NCI-H2196 treated with DMSO at 0.1 percent for 48 hours (cell line): ENCODE results near the gene CPTP.

ENCODE experiments used
- DNase-seq: peaks from one replicate; lab custom pipeline; 2025; ENCODE audit not compliant: unreplicated experiment; lab: John Stamatoyannopoulos, UW

The CPTP gene

DNA sequence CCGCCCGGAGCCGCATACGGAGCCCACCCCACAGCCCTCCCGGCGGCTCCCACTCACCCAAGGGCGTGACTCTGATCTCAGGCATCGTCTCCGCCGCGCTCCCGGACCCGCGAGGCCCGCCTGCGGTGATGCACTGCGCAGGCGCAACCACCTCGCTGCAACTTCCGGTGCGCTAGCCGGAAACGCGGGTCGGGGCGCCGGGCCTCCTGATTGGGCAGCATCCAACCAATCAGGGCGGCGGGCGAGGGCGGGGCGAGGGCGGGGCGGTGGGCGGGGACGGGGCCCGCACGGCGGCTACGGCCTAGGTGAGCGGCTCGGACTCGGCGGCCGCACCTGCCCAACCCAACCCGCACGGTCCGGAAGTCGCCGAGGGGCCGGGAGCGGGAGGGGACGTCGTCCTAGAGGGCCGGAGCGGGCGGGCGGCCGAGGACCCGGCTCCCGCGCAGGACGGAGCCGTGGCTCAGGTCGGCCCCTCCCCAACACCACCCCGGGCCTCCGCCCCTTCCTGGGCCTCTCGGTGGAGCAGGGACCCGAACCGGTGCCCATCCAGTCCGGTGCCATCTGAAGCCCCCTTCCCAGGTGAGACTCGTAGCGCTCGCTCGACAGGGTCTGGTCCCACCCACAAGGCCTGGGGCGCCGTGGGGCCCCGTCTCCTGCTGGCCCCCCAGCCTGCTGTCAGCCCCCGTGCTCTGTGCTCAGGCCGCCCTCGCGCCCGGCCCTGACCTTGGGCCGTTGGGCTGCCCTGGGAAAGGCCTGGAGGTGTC is at the start of gene CPTP, which contains the start of gene INTS11:
Gene CPTP (plus strand): TSS at position 279 of the 764 bp plus-strand sequence. CDS start 2,109 bp downstream, outside the sequence.
Gene INTS11 (minus strand): TSS at position 137 of the 764 bp plus-strand sequence. CDS start 52 bp downstream, at position 85.
- peak; percentile 86 for DNase-seq

DNA sequence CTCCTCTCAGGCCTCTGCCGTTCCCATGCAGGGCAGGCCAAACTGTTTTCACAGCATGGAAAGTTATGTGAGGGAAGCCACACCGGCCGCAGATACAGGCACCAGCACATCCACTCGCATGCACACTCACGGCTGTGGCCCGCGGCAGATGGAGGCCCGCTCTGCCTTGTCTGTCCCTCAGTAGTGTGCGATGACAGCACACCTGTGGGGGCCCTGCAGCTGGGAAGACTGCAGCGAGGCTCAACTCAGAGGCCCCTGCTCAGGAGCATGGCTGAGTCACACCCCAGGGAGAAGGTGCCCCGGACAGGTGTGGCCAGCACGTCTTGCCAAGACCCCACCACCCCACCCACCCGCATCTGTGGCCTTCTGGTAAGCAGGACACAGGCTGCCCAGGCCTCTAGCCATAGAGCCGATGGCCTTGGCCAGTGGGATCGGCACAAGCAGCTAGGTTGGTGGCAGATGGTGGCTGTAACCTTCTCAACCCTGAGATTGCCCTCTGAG is 49.6 kb upstream of the CPTP start:
- no peak for DNase-seq

DNA sequence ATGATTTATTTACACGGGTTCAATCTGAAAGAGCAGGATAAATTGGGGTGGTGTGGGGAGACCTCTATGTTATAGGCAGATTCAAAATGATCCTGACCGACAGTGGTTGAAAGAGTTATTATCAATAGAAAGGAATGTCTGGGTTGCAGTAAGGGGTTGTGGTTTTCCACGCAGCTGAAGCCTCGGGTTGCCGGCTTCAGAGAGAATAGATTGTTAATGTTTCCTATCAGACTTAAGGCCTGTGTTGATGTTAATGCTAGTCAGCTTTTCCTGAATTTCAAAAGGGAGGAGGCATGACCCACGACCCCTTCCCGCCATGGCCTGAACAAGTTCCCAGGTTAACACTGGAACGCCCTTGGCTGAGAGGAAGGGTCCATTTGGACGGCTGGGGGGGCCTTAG is 48.8 kb upstream of the CPTP start:
- DNase-seq: no peak

DNA sequence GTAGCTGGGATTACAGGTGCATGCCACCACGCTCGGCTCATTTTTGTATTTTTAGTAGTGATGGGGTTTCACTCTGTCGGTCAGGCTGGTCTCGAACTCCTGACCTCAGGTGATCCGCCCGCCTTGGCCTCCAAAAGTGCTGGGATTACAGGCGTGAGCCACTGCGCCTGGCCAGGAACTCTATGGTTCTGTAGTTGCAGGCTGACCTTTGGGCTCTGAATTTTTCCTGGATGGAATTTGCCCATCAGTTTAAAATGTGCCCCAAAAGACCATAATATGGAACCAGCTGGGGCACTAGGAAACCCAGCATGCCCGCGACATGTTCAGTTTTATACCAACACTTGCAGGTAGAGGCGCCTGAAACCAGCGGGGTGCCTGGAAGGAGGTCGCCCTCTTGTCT is 46.0 kb upstream of the CPTP start:
- DNase-seq: no peak

DNA sequence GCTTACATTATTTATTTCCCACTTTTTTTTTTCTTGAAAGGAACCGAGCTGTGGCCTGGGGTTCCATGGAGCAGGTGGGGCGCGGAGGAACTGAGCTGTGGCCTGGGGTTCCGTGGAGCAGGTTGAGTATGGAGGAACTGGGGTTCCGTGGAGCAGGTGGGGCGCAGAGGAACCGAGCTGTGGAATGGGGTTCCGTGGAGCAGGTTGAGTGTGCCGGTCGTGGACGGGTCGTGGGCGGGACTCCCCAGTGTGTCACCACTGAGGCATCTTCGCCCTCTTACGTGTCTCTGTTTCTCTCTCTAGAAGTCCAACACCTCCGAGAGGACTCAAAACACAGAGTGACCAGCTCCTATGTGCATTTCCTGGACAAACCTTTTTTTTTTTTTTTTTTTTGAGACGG is 45.6 kb upstream of the CPTP start:
- no peak for DNase-seq

DNA sequence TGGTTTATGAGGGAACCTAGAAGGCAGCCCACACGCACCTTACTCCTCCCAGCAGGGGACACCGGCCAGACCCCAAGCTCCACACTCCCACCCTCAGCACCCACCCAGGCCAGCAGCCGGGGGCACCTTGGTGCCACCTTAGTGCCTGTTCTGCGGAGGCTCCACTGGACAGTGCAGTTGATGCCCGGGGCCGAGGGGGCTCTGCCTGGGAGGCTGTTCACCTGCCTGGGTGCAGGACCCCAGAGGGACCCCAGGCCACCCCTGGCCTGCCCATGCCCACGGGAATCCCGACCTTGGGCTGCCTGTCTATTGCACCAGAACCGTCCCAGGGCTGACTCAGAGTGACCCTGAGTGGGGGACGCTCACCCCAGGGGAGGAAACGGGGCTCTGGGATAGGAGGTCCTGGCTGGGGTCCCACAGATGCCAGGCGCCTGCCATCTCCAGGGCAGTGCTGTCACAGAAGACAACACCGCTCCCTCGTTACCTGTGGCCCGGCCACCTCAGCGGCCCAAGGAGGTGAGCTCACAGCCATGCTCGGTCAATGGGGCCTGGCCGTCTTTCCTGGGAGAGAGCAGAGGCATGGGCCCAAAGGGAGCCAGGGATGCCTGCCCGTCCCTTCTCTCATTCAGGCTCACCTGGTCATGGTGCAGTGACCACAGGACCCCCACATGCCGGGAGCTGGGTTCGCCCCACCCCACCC is 43.7 kb upstream of the CPTP start:
- no peak for DNase-seq

DNA sequence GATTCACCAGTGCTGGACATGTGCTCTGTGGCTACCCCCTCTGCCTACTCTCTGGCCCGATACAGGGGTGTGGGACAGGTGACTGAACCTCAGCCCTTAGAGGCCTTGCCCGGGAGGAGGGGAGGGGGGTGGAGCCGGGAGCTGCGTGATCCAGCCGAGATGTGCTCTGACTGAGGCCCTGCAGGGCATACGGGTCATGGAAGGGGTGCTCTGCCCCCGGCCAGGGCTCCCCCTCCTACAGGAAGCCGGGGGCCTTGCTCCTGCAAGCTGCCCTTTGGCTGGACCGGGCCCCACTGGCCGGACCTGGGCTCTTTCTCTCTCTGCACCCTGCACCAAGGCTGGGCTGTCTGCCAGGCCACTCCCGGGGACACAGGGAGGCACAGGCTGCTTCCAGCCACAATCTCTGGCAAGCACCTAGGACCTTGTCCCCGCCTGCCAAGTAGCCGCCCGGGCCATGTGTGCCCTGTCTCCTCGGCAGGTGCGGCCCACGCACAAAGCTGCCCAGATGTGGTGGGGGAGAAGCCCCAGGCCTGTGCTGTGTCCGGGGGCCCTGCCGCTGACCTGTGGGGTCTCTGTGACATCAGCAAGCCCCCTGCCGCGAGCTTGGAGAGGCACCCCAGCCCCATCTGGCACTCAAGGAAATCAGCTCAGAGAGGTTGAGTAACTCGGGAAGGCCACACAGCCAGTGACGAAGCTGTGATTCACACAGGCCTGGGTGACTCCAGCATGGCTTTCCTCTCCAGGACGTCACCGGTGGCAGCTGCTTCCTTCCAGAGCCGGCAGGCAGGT is 42.9 kb upstream of the CPTP start:
- DNase-seq: peak; percentile 59

DNA sequence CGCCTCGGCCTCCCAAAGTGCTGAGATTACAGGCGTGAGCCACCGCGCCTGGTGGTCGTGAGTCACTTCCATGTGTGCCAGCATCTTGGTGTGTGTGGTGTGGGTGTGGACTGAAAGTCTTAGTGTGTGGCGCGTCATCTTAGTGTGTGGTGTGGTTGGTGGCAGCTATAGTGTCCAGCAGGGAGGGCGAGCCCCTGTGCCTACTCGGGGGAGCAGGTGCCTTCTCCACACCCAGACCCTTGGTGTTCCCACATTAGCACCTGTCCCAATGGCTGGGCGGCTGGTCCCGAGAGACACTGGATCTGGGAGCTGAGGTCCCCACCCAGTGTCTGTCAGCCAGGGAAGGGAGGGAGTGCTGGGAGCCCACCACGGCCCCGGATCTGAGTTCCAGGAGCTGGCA is 41.6 kb upstream of the CPTP start:
- DNase-seq: no peak

DNA sequence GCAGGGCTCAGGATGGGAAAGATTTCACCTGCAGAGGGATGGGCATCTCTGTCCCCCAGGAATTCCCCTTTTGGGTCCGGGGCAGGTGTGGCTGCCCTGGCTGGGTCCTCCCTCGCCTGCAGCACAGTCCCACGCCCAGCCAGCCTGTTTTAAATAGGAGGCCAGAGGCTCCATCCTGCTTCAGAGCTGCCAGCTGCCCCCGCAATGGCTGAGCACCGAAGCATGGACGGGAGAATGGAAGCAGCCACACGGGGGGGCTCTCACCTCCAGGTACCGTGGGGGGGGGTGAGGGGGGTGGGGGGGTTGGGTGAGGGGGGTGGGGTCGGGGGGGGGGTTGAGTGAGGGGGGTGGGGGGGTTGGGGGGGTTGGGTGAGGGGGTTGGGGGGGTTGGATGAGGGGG is 40.8 kb upstream of the CPTP start:
- no peak for DNase-seq

DNA sequence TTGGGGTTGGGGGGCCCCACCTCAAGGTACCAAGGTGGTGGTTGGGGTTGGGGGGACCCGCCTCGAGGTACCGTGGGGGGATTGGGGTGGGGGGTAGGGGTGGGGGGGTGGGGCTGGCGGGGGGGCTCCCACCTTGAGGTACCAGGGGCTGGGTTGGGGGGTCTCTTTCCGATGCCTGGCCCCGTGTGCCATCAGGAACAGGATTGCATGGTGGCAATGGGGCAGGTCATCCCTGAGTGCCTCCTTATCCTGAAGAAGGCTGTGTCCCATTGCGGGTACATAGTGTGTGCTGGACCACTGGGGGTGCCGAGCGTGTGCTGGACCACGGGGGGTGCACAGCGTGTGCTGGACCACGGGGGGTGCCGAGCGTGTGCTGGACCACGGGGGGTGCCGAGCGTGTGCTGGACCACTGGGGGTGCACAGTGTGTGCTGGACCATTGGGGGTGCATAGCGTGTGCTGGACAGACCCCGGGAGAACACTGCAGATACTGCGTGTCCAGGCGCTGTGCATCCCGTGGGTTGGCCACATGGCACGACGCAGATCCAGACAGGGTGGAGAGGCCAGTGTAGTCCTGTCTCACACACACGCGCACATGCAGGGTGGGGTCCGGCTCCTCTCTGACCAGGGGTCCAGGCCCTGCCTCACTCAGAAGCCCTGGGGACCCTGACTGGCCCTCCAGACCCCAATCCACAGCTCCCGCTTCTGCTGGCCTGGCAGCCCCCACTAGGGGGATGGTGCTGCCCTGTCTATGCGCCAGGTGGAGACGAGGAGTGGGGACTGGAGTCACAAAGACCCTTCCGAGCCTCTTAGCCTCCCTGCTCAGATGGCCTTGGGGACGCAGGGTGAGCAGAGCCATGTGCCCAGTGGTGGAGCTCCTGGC is 40.1 kb upstream of the CPTP start:
- DNase-seq: no peak

DNA sequence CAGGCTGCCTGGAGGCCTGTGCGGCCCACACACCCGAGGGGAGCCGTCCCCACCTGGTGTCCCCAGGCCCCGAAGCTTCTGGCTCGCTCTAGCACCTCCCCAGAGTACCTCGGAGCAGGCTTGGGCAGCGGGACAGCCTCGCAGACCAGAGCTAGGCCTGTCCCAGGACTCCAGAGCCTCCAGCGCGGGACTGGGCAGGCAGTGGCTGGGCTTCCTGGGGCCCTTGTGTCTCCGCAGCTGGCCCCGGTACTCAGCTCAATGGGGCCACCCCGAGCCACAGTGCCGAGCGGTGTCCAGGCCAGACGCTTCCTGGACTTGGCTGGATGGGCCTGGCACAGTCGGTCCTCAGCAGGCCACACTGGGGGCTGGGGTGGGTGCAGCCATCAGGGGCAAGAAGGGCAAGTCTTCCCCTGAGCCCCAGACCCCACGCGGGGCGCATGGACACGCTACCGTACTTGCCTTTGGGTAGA is 39.5 kb upstream of the CPTP start:
- no peak for DNase-seq

DNA sequence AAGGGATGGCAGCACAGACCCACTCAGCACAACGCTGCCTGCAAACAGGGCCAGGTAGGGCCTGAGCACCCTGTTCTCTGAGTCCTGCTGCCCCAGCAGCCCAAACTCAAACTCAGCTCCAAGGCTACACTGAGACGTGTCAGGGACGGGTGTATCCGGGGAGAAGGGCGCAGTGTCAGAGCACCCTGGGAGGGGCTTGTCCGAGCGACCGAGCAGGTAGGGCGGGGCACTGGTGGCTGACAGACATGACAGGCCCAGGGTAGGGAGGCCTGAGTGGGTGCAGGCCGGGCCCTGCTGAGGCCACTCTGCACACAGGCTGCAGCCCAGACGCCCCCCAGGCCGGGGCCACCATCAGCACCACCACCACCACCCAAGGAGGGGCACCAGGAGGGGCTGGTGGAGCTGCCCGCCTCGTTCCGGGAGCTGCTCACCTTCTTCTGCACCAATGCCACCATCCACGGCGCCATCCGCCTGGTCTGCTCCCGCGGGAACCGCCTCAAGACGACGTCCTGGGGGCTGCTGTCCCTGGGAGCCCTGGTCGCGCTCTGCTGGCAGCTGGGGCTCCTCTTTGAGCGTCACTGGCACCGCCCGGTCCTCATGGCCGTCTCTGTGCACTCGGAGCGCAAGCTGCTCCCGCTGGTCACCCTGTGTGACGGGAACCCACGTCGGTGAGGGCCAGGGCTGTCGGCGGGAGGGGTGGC is 38.8 kb upstream of the CPTP start:
- DNase-seq: no peak

DNA sequence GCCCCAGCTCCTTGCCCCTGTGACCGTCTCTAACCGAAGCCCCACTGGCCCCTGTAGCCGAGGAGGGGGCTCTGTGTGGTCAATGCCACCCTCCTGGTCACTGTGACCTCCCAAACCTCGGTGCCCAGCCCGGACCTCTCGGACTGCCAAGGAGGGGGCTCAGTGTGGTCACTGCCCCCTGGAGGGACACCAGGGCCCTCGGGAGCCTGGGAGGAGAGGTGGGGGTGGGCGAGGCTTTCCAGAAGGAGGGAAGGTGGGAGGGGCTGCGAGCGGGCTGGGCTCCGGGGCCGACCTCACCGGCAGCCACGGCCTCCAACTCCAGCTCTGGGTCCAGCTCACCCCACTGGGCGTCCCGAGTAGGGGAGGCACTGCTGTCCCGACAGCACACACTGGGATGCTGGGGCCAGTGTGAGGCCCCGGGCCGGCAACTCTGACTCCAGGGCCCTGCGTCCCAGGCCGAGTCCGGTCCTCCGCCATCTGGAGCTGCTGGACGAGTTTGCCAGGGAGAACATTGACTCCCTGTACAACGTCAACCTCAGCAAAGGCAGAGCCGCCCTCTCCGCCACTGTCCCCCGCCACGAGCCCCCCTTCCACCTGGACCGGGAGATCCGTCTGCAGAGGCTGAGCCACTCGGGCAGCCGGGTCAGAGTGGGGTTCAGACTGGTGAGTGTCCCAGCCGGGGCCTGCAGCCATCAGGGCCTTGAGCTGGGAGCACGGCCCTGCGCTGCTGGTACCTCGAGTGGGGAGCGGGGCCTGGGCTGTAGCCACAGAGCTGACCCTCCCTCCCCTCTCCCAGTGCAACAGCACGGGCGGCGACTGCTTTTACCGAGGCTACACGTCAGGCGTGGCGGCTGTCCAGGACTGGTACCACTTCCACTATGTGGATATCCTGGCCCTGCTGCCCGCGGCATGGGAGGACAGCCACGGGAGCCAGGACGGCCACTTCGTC is 38.0 kb upstream of the CPTP start:
- no peak for DNase-seq

DNA sequence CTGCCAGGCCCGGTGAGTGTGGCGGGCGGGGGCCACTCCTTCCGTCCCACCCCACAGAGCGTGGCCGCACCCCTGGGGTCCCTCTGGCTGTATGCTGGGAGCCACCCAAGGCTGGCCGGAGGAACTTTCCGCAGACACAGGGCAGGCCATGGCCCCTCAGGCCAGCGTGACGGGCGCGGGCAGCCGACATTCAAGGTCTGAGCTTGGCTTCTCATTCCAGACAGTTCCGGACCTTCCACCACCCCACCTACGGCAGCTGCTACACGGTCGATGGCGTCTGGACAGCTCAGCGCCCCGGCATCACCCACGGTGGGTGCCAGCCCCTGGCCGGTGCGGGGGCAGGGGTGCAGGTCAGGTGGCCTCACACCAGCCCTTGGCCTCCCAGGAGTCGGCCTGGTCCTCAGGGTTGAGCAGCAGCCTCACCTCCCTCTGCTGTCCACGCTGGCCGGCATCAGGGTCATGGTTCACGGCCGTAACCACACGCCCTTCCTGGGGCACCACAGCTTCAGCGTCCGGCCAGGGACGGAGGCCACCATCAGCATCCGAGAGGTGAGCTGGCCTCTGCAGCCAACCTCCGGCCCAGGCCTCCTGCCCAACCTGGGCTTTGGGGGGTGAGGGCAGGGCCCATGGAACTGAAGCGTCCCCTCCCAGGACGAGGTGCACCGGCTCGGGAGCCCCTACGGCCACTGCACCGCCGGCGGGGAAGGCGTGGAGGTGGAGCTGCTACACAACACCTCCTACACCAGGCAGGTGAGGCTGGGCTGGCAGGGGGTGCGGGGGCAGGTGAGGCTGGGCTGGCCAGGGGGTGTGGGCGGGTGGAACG is 37.1 kb upstream of the CPTP start:
- no peak for DNase-seq

DNA sequence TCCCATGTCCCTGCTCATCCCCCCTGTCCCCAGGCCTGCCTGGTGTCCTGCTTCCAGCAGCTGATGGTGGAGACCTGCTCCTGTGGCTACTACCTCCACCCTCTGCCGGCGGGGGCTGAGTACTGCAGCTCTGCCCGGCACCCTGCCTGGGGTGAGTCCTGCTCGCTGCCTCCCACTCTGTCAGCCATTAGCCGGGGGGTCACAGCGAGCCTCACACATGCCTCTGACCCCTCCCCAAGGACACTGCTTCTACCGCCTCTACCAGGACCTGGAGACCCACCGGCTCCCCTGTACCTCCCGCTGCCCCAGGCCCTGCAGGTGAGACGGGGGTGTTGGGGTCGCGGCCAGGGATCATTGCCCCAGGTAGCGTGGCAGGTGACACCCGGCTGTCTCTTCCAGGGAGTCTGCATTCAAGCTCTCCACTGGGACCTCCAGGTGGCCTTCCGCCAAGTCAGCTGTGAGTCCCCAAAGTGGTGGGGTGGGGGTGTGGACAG is 34.3 kb upstream of the CPTP start:
- no peak for DNase-seq

DNA sequence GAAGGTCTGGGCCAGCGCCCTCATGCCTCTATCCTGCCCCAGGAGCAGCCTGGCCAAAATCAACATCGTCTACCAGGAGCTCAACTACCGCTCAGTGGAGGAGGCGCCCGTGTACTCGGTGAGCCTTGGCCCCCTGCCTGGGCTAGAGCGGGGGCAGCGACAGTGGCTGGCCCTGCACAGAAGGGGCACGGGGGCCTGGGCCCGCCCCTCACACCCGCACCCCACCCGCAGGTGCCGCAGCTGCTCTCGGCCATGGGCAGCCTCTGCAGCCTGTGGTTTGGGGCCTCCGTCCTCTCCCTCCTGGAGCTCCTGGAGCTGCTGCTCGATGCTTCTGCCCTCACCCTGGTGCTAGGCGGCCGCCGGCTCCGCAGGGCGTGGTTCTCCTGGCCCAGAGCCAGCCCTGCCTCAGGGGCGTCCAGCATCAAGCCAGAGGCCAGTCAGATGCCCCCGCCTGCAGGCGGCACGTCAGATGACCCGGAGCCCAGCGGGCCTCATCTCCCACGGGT is 33.5 kb upstream of the CPTP start:
- DNase-seq: no peak
